Neural cell (in vitro differentiated cells): ENCODE data around the gene RTL1.

ENCODE experiments used
- EP300 ChIP-seq: fragments of 450-650 bp; conservative IDR thresholded peaks from 2 replicates; pipeline ENCODE4 v1.6.1; 2014; ENCODE audit warnings: antibody characterized with exemption, mild to moderate bottlenecking, moderate library complexity; ENCODE audit not compliant: poor library complexity, severe bottlenecking
- EZH2 ChIP-seq: fragments of 200-600, 300-800 bp; shearing (Covaris generic), sonication (generic); IDR thresholded peaks from 2 replicates; pipeline ENCODE4 v1.6.1; 2014; ENCODE audit warnings: antibody characterized with exemption, low read length, borderline replicate concordance, mild to moderate bottlenecking; ENCODE audit not compliant: insufficient read depth, poor library complexity, severe bottlenecking
- POLR2AphosphoS5 ChIP-seq: IDR thresholded peaks from 2 replicates; pipeline ENCODE4 v1.6.1; 2012
- TAF1 ChIP-seq: IDR thresholded peaks from 2 replicates; pipeline ENCODE4 v1.6.1; 2012; ENCODE audit warnings: low read depth
- TF ChIP-seq, protein P1 (sequence below): fragments of 450-650 bp; IDR thresholded peaks from 2 replicates; pipeline ENCODE4 v1.5.1; 2014; ENCODE audit warnings: antibody characterized with exemption, mild to moderate bottlenecking, moderate library complexity; ENCODE audit not compliant: poor library complexity, severe bottlenecking

DNA sequence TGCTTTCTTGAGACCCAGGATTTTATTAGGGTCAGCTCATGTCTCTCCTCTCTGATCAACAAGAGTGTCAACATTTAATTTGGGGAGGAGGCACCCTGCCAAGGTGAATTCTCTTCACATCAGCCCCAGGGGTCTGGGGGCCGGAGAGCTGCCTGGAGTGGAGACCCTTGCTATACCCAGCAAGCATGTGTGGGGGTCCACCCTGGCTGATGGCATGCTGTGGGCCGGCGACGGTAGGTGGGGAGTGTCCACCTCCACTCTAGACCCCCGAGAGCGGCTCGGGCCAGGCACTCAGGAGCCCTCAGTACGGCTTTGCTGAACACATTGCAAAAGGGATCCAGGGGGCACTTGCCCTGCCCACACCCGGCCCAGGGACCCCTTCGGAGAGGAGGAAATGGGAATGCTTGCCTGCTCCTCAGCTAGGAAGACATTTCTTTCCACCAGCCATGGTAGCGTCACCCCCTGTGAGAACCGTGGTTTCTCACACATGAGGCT, 67.2 kb downstream of the RTL1 start:
- TF ChIP-seq, protein P1, sequence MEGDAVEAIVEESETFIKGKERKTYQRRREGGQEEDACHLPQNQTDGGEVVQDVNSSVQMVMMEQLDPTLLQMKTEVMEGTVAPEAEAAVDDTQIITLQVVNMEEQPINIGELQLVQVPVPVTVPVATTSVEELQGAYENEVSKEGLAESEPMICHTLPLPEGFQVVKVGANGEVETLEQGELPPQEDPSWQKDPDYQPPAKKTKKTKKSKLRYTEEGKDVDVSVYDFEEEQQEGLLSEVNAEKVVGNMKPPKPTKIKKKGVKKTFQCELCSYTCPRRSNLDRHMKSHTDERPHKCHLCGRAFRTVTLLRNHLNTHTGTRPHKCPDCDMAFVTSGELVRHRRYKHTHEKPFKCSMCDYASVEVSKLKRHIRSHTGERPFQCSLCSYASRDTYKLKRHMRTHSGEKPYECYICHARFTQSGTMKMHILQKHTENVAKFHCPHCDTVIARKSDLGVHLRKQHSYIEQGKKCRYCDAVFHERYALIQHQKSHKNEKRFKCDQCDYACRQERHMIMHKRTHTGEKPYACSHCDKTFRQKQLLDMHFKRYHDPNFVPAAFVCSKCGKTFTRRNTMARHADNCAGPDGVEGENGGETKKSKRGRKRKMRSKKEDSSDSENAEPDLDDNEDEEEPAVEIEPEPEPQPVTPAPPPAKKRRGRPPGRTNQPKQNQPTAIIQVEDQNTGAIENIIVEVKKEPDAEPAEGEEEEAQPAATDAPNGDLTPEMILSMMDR, result no peak
- TF ChIP-seq EP300, result no peak
- TF ChIP-seq POLR2AphosphoS5, result no peak
- TF ChIP-seq TAF1, result no peak
- TF ChIP-seq EZH2, result no peak
